ENCODE results near the gene GGA3. TPM values are rescaled to one million over a fixed set of nuclear protein-coding genes. Genes with fewer than 3 reads are reported as not detected.

GGA3 gene
- total RNA-seq, 2 experiments from 2014 or later, result 88.8 to 96.5 TPM

DNA sequence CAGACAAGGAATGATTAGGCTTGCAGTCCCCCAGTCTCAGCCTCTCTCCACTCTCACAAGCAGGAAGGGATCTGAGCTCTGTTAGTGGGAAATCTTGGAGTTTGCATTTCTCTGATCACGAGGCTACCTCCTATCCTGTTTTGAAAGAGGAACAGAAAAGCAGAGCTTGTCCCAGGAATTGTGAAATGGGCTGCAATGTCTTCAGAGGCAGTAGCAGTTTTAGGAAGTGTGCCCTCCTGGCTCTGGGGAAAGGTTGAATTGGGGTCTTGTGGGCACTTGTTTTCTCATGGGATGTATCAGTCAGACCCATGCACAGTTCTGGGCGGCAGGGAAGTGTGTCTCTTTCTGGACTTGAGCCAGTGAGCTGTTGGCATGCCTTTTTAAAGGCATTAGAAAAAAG, 33.1 kb downstream of the GGA3 start:
- H3K4me3 ChIP-seq (ENCODE audit: low read length), result no peak overlapping the region
- no peaks in the 10 kb centered on the region for H3K4me1 ChIP-seq (ENCODE audit: insufficient read depth, low read length)
- DNase-seq (peak in 1 of 14 experiments; percentile 27), ATAC-seq (ENCODE audit: poor library complexity) (no peak)
- H3K27me3 ChIP-seq (ENCODE audit: control insufficient read depth in 1 of 2, insufficient read depth in 2 of 2, low read length in 2 of 2), result no peaks in the 10 kb centered on the region
- no peak overlapping the region for H3K27ac ChIP-seq (ENCODE audit: low read depth in 1 of 2, low read length in 2 of 2)
- H3K9me3 Mint-ChIP-seq, result no peaks in the 10 kb centered on the region
- POLR2A ChIA-PET, result no interaction called here
- no peaks in the 10 kb centered on the region for H3K4me1 Mint-ChIP-seq (ENCODE audit: low read depth)
- H3K4me3 Mint-ChIP-seq, result no peak overlapping the region
- no peak overlapping the region for H3K27ac Mint-ChIP-seq
- TF ChIP-seq, protein P1, sequence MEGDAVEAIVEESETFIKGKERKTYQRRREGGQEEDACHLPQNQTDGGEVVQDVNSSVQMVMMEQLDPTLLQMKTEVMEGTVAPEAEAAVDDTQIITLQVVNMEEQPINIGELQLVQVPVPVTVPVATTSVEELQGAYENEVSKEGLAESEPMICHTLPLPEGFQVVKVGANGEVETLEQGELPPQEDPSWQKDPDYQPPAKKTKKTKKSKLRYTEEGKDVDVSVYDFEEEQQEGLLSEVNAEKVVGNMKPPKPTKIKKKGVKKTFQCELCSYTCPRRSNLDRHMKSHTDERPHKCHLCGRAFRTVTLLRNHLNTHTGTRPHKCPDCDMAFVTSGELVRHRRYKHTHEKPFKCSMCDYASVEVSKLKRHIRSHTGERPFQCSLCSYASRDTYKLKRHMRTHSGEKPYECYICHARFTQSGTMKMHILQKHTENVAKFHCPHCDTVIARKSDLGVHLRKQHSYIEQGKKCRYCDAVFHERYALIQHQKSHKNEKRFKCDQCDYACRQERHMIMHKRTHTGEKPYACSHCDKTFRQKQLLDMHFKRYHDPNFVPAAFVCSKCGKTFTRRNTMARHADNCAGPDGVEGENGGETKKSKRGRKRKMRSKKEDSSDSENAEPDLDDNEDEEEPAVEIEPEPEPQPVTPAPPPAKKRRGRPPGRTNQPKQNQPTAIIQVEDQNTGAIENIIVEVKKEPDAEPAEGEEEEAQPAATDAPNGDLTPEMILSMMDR (IDR thresholded peaks at IDR 0.05), result no peak
- H3K36me3 ChIP-seq (ENCODE audit: insufficient read depth, low read length), result peaks cover 80% of the 10 kb centered on the region
- H3K36me3 Mint-ChIP-seq (ENCODE audit: low read depth), result peaks cover 87% of the 10 kb centered on the region
- H3K27me3 Mint-ChIP-seq, result no peaks in the 10 kb centered on the region
- intact Hi-C loops (cut with DNase I, micrococcal nuclease), result no loop called here
- no peaks in the 10 kb centered on the region for H3K9me3 ChIP-seq (ENCODE audit: control insufficient read depth in 1 of 2, insufficient read depth in 1 of 2, low read length in 2 of 2)
- CTCF ChIA-PET, result no interaction called here

DNA sequence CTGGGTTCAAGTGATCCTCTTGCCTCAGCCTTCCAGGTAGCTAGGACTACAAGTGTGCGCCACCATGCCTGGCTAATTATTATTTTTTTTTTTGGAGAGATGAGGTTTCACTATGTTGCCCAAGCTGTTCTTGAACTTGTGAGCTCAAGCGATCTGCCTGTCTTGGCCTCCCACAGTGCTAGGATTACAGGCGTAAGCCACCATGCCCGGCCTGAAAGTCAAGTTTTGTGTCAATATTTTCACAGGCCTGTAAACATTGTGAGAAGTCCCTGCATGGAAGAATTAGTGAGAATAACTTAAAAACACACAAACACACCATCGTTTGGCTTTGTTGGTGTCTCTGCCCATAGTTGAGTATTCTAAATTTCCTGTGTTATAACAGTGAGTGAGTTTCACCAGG, 33.7 kb downstream of the GGA3 start:
- DNase-seq (no peak), ATAC-seq (ENCODE audit: poor library complexity) (no peak)
- H3K36me3 ChIP-seq (ENCODE audit: insufficient read depth, low read length), result peaks cover 75% of the 10 kb centered on the region
- intact Hi-C loops (cut with DNase I, micrococcal nuclease), result no loop called here
- no peak overlapping the region for H3K27ac ChIP-seq (ENCODE audit: low read depth in 1 of 2, low read length in 2 of 2)
- no peaks in the 10 kb centered on the region for H3K27me3 ChIP-seq (ENCODE audit: control insufficient read depth in 1 of 2, insufficient read depth in 2 of 2, low read length in 2 of 2)
- H3K4me3 Mint-ChIP-seq, result no peak overlapping the region
- POLR2A ChIA-PET, result no interaction called here
- CTCF ChIA-PET, result no interaction called here
- TF ChIP-seq, protein P1 (IDR thresholded peaks at IDR 0.05), result no peak
- H3K36me3 Mint-ChIP-seq (ENCODE audit: low read depth), result peaks cover 88% of the 10 kb centered on the region
- no peak overlapping the region for H3K27ac Mint-ChIP-seq
- no peaks in the 10 kb centered on the region for H3K4me1 ChIP-seq (ENCODE audit: insufficient read depth, low read length)
- H3K9me3 ChIP-seq (ENCODE audit: control insufficient read depth in 1 of 2, insufficient read depth in 1 of 2, low read length in 2 of 2), result no peaks in the 10 kb centered on the region
- no peaks in the 10 kb centered on the region for H3K9me3 Mint-ChIP-seq
- no peaks in the 10 kb centered on the region for H3K27me3 Mint-ChIP-seq
- no peak overlapping the region for H3K4me3 ChIP-seq (ENCODE audit: low read length)
- H3K4me1 Mint-ChIP-seq (ENCODE audit: low read depth), result no peaks in the 10 kb centered on the region

GRCh38 chr17:75225016-75225415, 36.4 kb downstream of the GGA3 start:
- no peaks in the 10 kb centered on the region for H3K9me3 Mint-ChIP-seq
- ChIA-PET POLR2A (no interaction called here), CTCF (no interaction called here)
- DNase-seq, result no peak
- Histone ChIP-seq H3K9me3 (ENCODE audit: control insufficient read depth in 1 of 2, insufficient read depth in 1 of 2, low read length in 2 of 2) (no peaks in the 10 kb centered on the region), H3K27me3 (ENCODE audit: control insufficient read depth in 1 of 2, insufficient read depth in 2 of 2, low read length in 2 of 2) (no peaks in the 10 kb centered on the region), H3K4me1 (ENCODE audit: insufficient read depth, low read length) (no peaks in the 10 kb centered on the region), H3K27ac (ENCODE audit: low read depth in 1 of 2, low read length in 2 of 2) (no peak overlapping the region), H3K4me3 (ENCODE audit: low read length) (no peak overlapping the region), H3K36me3 (ENCODE audit: insufficient read depth, low read length) (peaks cover 70% of the 10 kb centered on the region)
- H3K27ac Mint-ChIP-seq, result no peak overlapping the region
- TF ChIP-seq, protein P1 (IDR thresholded peaks at IDR 0.05), result no peak
- H3K27me3 Mint-ChIP-seq, result no peaks in the 10 kb centered on the region
- H3K36me3 Mint-ChIP-seq (ENCODE audit: low read depth), result peaks cover 78% of the 10 kb centered on the region
- no peak for ATAC-seq (ENCODE audit: poor library complexity)
- no peak overlapping the region for H3K4me3 Mint-ChIP-seq
- H3K4me1 Mint-ChIP-seq (ENCODE audit: low read depth), result no peaks in the 10 kb centered on the region
- intact Hi-C loops (cut with DNase I, micrococcal nuclease), result no loop called here

Measured in CD4-positive, alpha-beta T cell (primary cell).